HK-2 (cell line): ENCODE measurements around the gene MS4A4E.
"Not testable (repeated sequence)": the region's sequence is repeated elsewhere in the genome, so short reads cannot be mapped to it uniquely, and the experiment has no call there.

ENCODE experiments used
- DNase-seq: peaks from one replicate; pipeline ENCODE4 v3.0.0-alpha.2; 2018; ENCODE audit not compliant: unreplicated experiment

MS4A4E gene

DNA sequence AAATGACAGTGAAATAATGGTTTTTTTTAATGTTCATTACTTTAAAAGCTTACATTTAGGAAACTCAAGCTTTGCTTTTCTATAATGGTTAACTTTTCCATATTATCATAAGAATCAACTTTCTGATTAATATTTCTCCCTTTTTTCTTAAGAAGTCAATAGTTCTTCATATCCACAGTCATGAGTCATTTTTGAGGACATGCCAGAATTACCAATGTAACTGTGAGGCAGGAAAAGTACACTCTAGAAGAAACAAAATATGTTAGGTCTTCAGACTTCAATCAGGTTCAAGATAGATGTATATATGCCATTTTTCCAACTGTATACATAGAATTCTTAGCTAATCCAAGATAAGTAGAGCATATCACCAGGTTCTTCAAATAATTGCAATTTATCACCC, 70.9 kb downstream of the MS4A4E start:
- no peak for DNase-seq

DNA sequence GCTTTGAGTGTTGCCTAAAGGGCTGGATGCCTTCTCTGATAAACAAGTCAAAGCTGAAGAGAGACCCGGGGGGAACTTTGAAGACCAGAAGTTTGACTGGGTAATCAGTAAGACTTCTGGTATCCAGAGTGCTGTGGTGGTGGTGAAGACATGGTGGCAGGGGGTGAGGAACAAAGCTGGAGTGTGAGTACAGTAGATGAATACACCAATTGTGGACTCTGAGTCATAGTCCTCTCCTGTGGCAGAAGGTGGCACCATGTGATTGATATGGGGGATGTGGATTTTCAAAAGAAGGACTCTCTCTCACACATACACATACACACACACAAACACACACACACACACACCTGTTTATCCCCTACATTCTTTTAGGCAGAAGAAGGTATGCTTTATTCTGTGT, 72.4 kb downstream of the MS4A4E start:
- DNase-seq: no peak

DNA sequence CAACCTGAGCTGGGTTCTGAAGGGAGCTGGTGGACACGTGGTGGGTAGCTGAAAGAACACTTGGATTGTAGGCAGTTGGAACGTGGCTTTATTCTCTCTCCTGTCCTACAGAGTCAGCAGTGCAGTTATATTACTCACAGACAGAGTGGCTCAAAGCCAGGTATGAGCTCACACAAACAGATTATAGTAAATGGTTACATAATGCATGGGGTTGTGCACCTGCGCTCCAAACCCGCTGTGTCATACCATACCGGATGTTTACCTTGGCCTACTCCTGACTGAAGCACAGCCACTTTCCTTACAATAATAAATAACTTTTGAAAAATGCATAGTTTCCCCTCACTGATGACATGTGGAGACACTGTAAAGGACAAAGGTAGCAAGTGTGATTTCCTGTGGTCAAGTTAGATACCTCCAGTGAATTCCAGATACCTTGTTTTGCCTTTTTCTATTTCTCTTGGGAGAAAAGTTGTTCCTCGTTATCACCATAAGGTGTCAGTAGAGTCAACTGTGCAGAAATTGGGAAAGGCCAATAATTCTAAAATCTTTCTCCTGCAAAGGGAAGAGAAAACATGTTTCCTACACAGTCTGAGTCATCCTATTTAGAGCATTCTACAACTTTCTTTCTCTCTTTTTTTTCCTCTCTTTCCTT, 73.5 kb downstream of the MS4A4E start:
- no peak for DNase-seq

DNA sequence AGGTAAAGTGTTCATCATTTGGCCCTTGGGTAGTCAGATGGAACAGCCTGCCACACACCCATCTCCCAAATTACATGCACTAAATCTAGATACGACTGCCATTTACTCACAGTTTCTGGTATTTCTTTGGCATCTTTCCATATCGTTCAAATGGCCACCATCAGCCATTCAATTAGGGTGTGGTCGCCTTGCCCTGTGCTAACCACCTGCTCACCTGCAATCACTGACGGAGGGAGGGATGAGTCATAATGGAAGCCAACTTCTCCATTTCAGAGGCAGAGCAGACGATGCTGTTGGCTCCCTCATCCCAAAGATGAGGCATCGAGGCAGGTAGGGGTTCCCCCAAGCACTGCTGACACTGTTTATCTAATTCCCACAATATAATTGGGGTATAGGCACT, 74.6 kb downstream of the MS4A4E start:
- no peak for DNase-seq

DNA sequence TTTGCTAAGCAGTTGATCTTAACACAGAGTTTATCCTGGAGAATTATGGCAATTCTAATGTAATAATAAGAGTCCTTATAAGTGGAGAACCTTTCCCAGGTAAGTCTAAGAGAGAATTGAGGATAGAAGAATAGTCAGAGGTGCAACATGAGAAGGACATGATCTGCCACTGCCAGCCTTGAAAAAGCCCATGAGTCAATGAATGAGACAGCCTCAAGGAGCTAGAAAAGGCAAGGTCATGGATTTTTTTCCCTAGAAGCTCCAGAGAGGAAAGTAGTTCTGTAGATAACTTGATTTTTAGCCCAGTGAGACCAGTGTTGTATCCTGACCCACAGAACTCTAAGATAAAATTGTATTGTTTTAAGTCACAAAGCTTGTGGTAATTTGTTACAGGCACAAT, 77.0 kb downstream of the MS4A4E start:
- DNase-seq: no peak

DNA sequence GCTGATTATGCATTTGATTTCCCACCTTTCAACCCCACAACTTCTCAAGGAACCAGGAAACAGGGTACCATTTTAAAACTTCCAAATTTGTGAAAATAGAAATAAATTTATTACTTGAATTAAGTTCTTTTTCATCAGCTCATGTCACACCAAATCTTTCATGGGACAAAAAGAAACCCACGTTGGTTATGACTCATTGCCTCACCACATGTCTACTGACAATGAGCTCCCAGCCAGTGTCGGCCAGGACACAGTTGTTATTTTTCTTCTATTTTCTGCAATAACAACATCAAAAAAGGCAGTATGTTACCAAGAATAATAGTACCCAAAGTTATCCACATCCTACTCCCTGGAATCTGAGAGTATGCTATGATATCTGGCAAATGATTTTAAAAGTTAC, 77.4 kb downstream of the MS4A4E start:
- DNase-seq: no peak

DNA sequence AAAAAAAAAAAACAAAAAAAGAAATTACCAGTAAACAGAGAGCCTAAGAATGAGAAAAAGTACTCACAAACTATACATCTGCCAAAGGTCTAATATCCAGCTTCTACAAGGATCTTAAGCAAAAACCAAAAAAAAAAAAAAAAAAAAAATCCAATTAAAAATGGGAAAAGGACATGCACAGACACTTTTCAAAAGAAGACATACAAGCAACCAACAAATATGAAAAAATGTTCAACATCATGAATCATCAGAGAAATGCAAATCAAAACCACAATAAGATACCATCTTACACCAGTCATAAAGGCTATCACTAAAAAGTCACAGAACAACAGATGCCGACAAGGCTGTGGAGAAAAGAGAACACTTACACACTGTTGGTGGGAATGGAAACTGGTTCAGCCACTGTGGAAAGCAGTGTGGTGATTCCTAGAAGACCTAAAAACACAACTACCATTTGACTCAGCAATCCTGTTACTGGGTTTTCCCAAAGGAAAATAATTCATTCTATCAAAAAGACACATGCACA, 78.3 kb downstream of the MS4A4E start:
- no peak for DNase-seq

DNA sequence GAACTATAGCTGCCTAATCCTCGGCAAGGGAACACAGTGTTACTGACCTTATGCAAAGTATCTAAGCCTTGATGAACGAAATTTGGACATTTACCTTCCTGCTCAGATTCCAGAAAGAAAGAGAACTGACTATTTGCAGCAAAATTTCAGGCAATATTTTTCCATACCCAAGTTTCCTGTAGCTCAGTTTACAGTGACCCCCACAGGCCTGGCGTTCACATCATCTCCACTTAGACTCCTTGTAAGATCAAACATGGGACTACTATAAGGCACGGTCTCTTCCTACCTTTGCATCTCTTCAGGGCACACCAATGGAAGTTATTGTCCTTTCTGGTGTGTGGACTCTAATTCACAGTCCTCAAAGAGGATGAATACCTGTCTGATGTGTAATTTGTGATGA, 81.2 kb downstream of the MS4A4E start:
- no peak for DNase-seq

DNA sequence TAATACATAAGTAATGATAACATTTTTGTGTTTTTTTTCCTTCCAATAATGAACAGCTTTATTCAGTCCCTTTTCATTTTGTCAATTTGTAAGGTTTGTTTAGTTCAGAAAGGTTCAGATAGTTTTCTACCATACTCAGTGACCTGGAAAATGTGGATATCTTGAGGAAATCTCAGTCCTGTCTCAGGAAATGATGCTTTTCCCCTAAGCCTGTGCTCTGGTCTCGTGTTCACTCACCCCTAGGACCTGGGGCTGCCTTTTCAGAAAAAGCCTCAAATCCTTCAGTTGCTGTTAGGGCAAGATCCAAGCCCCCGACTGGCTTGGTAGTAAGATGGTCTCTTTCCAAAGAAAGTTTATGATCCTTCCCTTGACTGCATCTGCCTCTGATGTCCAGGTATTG, 81.8 kb downstream of the MS4A4E start:
- no peak for DNase-seq

DNA sequence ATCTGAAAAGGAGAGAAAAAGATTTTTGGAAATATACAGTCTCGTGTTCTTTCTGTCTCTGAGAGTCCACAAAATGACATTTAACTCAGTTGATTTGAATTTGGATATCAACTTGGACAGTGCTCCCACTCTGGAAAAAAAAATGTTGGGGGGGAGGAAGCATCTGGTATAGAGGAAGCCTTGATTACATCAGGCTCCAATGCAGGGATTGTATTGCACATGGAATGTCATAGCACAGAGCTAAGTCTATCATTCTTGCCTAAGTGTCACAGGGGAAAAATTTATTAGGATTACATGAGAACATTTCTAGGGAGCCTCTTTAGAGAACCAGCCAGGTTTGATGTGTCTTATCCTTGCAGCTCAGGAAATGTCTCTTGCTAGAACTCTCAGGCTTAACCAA, 83.1 kb downstream of the MS4A4E start:
- no peak for DNase-seq

DNA sequence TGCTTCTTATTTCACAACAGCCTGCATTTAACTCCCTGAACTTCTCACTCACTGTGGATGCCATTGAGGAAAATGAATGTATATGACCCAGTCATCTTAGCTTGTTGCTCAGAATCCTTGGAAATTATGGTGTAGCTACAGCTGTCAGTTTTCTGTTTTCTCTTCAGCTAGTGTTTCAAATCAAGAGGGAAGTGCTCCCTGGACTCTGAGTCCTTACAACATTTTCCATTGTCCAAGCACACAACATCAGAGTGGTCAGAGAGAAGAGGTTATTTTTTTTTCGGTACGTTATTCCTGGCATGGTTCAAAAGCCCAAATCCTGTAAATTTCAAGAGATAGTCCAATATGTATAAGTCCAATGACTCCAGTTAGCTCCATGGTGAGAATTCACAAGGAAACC, 83.7 kb downstream of the MS4A4E start:
- DNase-seq: no peak

DNA sequence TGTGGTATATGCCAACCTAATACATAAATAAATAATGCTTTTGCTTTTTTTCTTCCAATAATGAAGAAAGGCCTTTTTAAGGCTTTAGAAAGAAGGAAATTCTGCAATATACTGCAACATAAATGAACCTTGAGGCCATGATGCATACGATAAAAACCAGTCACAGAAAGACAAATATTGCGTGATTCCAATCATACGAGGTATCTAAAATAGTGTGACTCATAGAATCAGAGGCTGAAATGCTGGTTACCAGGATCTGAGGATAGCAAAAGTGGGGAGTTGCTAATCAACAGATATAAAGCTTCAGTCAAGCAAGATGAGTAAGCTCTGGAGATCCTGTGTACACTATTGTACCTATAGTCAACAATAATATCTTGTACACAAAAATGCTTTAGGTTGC, 84.3 kb downstream of the MS4A4E start:
- DNase-seq: no peak

DNA sequence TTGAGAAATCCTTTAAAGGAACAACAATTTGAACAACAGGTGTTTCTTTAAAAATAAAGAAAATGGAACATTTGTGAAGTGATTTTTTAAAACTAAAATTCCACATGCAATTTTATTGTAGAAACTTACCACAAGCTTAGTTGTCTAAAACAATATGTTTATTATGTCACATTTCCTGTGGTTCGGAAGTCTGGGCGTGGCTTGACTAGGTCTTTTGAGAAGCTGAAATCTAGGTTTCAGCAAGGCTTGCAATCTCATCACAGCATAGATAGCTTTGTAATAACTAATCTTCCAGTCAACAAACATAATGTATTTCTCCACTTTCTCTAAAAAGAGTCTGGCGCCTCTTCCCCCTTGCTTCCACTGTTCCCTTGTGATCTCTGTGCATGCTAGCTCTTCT, 87.0 kb downstream of the MS4A4E start:
- DNase-seq: no peak

DNA sequence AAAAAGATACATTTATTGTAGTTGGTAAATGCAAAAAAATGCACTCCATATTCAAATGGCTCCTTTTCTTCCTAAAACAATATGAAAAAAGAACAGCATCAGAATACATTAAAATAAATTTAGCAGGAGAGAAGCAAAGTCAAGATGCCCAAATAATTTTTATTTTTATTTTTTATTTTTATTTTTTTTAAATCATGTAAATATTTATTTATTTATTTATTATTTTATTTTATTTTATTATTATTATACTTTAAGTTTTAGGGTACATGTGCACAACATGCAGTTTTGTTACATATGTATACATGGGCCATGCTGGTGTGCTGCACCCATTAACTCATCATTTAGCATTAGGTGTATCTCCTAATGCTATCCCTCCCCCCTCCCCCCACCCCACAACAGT, 90.2 kb downstream of the MS4A4E start:
- not testable (repeated sequence) for DNase-seq

DNA sequence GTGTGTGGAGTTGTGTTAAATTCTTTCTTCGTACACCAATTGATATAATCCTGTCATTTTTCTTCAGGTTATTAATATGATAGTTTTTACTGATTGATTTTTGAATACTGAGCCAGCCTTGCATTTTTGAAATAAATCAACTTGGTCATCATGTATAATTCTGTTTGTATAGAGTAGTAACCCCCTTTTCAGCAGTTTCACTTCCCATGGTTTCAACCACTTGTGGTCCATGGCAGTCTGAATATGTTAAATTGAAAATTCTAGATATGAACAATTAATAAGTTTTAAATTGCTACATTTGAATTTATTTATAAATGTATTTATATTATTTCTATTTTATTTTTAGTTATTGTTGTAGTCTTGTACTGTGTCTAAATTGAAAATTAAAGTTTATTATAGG, 92.7 kb downstream of the MS4A4E start:
- no peak for DNase-seq
